H1 (cell line): ENCODE results near the gene HIP1. TPM values are rescaled to one million over a fixed set of nuclear protein-coding genes. Genes with fewer than 3 reads are reported as not detected.

ENCODE experiments used
- CTCF ChIA-PET: fragments of 300-600 bp; sonication (Branson Sonifier 250); formaldehyde crosslinking; loops from one replicate; lab custom pipeline; 2021; ENCODE audit not compliant: partially characterized antibody; lab: Charles Lee
- POLR2A ChIA-PET: fragments of 300-600 bp; sonication (Branson Sonifier 250); formaldehyde crosslinking; loops from one replicate; lab custom pipeline; 2021; ENCODE audit warnings: inconsistent platforms; ENCODE audit not compliant: partially characterized antibody; lab: Charles Lee
- DNase-seq, 2 experiments: peaks; one replicate each; pipeline versions ENCODE4 v3.0.0 to v3.0.0-alpha.2; 2010 to 2022; ENCODE audit warnings: low spot score in 2 of 2, low read depth in 1 of 2, mixed read lengths in 1 of 2
- FAIRE-seq: peaks from 2 replicates; lab custom pipeline; 2011; peaks lifted over from hg19 to GRCh38; lab: Jason Lieb, UNC
- H2AFZ ChIP-seq: 2 replicates; pipeline ENCODE4 v1.8.1; 2012; ENCODE audit warnings: low read length, inconsistent platforms
- H2AK5ac ChIP-seq: 2 replicates; pipeline ENCODE4 v1.6.1; 2013; ENCODE audit warnings: low read depth, low read length
- H2BK120ac ChIP-seq: replicated peaks from 2 replicates; pipeline ENCODE3; 2013; ENCODE audit warnings: low read depth, low read length, inconsistent platforms
- H2BK12ac ChIP-seq: 2 replicates; pipeline ENCODE4 v1.6.1; 2013; ENCODE audit warnings: low read depth, low read length
- H2BK15ac ChIP-seq: 2 replicates; pipeline ENCODE4 v1.6.1; 2013; ENCODE audit warnings: low read length
- H2BK20ac ChIP-seq: 2 replicates; pipeline ENCODE4 v1.6.1; 2013; ENCODE audit warnings: low read length
- H2BK5ac ChIP-seq: 2 replicates; pipeline ENCODE4 v1.6.1; 2013; ENCODE audit warnings: low read depth, low read length
- H3K14ac ChIP-seq: 2 replicates; pipeline ENCODE4 v1.6.1; 2013; ENCODE audit warnings: inconsistent platforms; ENCODE audit not compliant: insufficient read length
- H3K18ac ChIP-seq: 2 replicates; pipeline ENCODE4 v1.6.1; 2013; ENCODE audit warnings: low read length; ENCODE audit errors: extremely low read depth
- H3K23ac ChIP-seq: 2 replicates; pipeline ENCODE4 v1.6.1; 2013; ENCODE audit warnings: inconsistent platforms; ENCODE audit not compliant: insufficient read length
- H3K23me2 ChIP-seq: 2 replicates; pipeline ENCODE4 v1.6.1; 2013; ENCODE audit warnings: low read depth, low read length
- H3K27ac ChIP-seq: 2 replicates; pipeline ENCODE4 v1.6.1; 2011; ENCODE audit warnings: low read depth, low read length, inconsistent platforms
- H3K27me3 ChIP-seq, 4 experiments: replicated peaks in 1 of 4; 1 replicate in 1 of 4; 2 replicates in 3 of 4; pipeline versions ENCODE4 v1.6.1 to v1.8.1; 2011 to 2013; ENCODE audit warnings: low read length in 3 of 4, mild to moderate bottlenecking in 3 of 4, inconsistent platforms in 2 of 4, mixed read lengths in 2 of 4, moderate library complexity in 1 of 4; ENCODE audit not compliant: control insufficient read depth in 3 of 4, insufficient read depth in 3 of 4; ENCODE audit errors: extremely low read depth in 1 of 4
- H3K36me3 ChIP-seq, 4 experiments: 2 replicates each; pipeline versions ENCODE4 v1.6.1 to v1.8.1; 2011 to 2013; ENCODE audit warnings: mild to moderate bottlenecking in 4 of 4, low read length in 3 of 4, moderate library complexity in 2 of 4, control low read depth in 1 of 4, inconsistent platforms in 1 of 4; ENCODE audit not compliant: insufficient read depth in 4 of 4, control insufficient read depth in 2 of 4
- H3K4ac ChIP-seq: replicated peaks from 2 replicates; pipeline ENCODE3; 2013; ENCODE audit warnings: low read length, low read depth, mixed read lengths, inconsistent platforms; ENCODE audit not compliant: insufficient read length
- H3K4me1 ChIP-seq, 4 experiments: replicated peaks in 1 of 4; 1 replicate in 1 of 4; 2 replicates in 3 of 4; pipeline versions ENCODE4 v1.6.1 to v1.8.1; 2011 to 2013; ENCODE audit warnings: low read length in 3 of 4, inconsistent platforms in 2 of 4, mixed read lengths in 1 of 4; ENCODE audit not compliant: insufficient read depth in 4 of 4, control insufficient read depth in 3 of 4
- H3K4me2 ChIP-seq, 2 experiments: 2 replicates each; pipeline versions ENCODE4 v1.6.1 to v1.8.1; 2011 to 2013; ENCODE audit warnings: low read depth in 2 of 2, low read length in 2 of 2, control low read depth in 1 of 2, inconsistent platforms in 1 of 2, mild to moderate bottlenecking in 1 of 2; ENCODE audit not compliant: insufficient read depth in 1 of 2
- H3K4me3 ChIP-seq, 4 experiments: fragments of 200-600, 300-600 bp in 1 of 4; sonication (generic), shearing (Covaris generic), sonication (Bioruptor Twin) in 1 of 4; 2 replicates each; pipeline versions ENCODE4 v1.5.1 to v1.8.1; 2011 to 2016; ENCODE audit warnings: low read length in 4 of 4, low read depth in 3 of 4, control low read depth in 2 of 4, inconsistent platforms in 2 of 4, mild to moderate bottlenecking in 2 of 4, mixed read lengths in 1 of 4, moderate library complexity in 1 of 4; ENCODE audit not compliant: insufficient read depth in 2 of 4; ENCODE audit errors: extremely low read depth in 1 of 4
- H3K56ac ChIP-seq: replicated peaks from 2 replicates; pipeline ENCODE3; 2013; ENCODE audit warnings: low read depth, mild to moderate bottlenecking, mixed read lengths, low read length, inconsistent platforms; ENCODE audit not compliant: insufficient read length
- H3K79me1 ChIP-seq: 2 replicates; pipeline ENCODE4 v1.6.1; 2013; ENCODE audit warnings: low read depth, low read length, control low read depth
- H3K79me2 ChIP-seq, 2 experiments: 2 replicates each; pipeline versions ENCODE4 v1.6.1 to v1.8.1; 2012 to 2013; ENCODE audit warnings: low read length in 2 of 2, mild to moderate bottlenecking in 2 of 2, inconsistent platforms in 1 of 2; ENCODE audit not compliant: insufficient read depth in 2 of 2, control insufficient read depth in 1 of 2
- H3K9ac ChIP-seq, 4 experiments: replicated peaks in 1 of 4; 1 replicate in 1 of 4; 2 replicates in 3 of 4; pipeline versions ENCODE4 v1.6.1 to v1.8.1; 2011 to 2013; ENCODE audit warnings: low read depth in 3 of 4, low read length in 3 of 4, control low read depth in 2 of 4, mild to moderate bottlenecking in 2 of 4, moderate library complexity in 2 of 4, inconsistent platforms in 1 of 4; ENCODE audit errors: extremely low read depth in 1 of 4
- H3K9me3 ChIP-seq, 2 experiments: 2 replicates each; pipeline versions ENCODE4 v1.6.1 to v1.8.1; 2012 to 2013; ENCODE audit warnings: mild to moderate bottlenecking in 2 of 2, moderate library complexity in 2 of 2, control low read depth in 1 of 2, inconsistent platforms in 1 of 2, low read depth in 1 of 2, low read length in 1 of 2, mixed read lengths in 1 of 2; ENCODE audit not compliant: insufficient read depth in 2 of 2
- H4K20me1 ChIP-seq, 2 experiments: replicated peaks in 1 of 2; 2 replicates each; pipeline versions ENCODE3 to v1.8.1; 2011 to 2013; ENCODE audit warnings: inconsistent platforms in 2 of 2, low read length in 2 of 2, mild to moderate bottlenecking in 1 of 2; ENCODE audit not compliant: insufficient read depth in 2 of 2, control insufficient read depth in 1 of 2
- H4K5ac ChIP-seq: 2 replicates; pipeline ENCODE4 v1.6.1; 2013; ENCODE audit warnings: low read length, low read depth, mixed read lengths, inconsistent platforms; ENCODE audit not compliant: insufficient read length
- H4K8ac ChIP-seq: 2 replicates; pipeline ENCODE4 v1.8.0; 2013; ENCODE audit warnings: mild to moderate bottlenecking, moderate library complexity, low read length, inconsistent platforms; ENCODE audit not compliant: insufficient read depth; ENCODE audit errors: extremely low read depth
- H4K91ac ChIP-seq: replicated peaks from 2 replicates; pipeline ENCODE3; 2013; ENCODE audit warnings: low read length, mixed read lengths, inconsistent platforms; ENCODE audit not compliant: insufficient read length
- BCL11A ChIP-seq, 2 experiments: IDR thresholded peaks; one replicate each; pipeline ENCODE4 v1.6.1; 2011; ENCODE audit warnings: low read depth in 2 of 2, low read length in 2 of 2, mild to moderate bottlenecking in 2 of 2
- GABPA ChIP-seq: IDR thresholded peaks from 2 replicates; pipeline ENCODE4 v1.6.1; 2011; ENCODE audit warnings: mild to moderate bottlenecking, low read length, moderate library complexity, borderline replicate concordance; ENCODE audit not compliant: insufficient read depth
- PHF8 ChIP-seq: fragments of 200-600 bp; sonication (generic); conservative IDR thresholded peaks from 2 replicates; pipeline ENCODE4 v1.7.1; 2012; ENCODE audit warnings: low read depth, mild to moderate bottlenecking, inconsistent platforms, low read length, moderate library complexity
- RAD21 ChIP-seq, 2 experiments: IDR thresholded peaks in 1 of 2; conservative IDR thresholded peaks in 1 of 2; 2 replicates each; pipeline ENCODE4 v1.6.1; 2011; ENCODE audit warnings: low read depth in 2 of 2, low read length in 2 of 2, improper control_type of control experiment in 1 of 2, inconsistent platforms in 1 of 2, mild to moderate bottlenecking in 1 of 2, moderate library complexity in 1 of 2
- YY1 ChIP-seq: IDR thresholded peaks from 2 replicates; pipeline ENCODE4 v1.6.1; 2011; ENCODE audit warnings: low read depth, mild to moderate bottlenecking, low read length
- WGBS, 2 experiments: shearing (Covaris generic) in 1 of 2; methylation state at CpG; one replicate each; pipeline versions ENCODE4 v1.1.6 to v1.1.7; 2013 to 2015; ENCODE audit warnings: low lambda C conversion rate in 2 of 2, mixed read lengths in 2 of 2, inconsistent platforms in 1 of 2, low coverage in 1 of 2, missing lambda C conversion rate in 1 of 2; ENCODE audit not compliant: insufficient replicate concordance in 2 of 2, insufficient coverage in 1 of 2, insufficient read length in 1 of 2; ENCODE audit errors: extremely low coverage in 1 of 2, missing lambda C conversion rate in 1 of 2; 5-methylcytosine and 5-hydroxymethylcytosine counted together
- polyA plus RNA-seq, 7 experiments: library from polyadenylated mRNA; depleted of rRNA in 3 of 7; stranded (reverse) in 5 of 7; unstranded in 2 of 7; fragments of >200 nt in 5 of 7; fragments of 200-250 nt in 2 of 7; gene quantifications; 1 replicate in 5 of 7; 2 replicates in 1 of 7; 4 replicates in 1 of 7; pipeline versions ENCODE4 v1.2.1 to v1.2.3, GENCODE V29; 2011 to 2013; ENCODE audit warnings: missing spikeins in 2 of 7, mixed read lengths in 2 of 7
- total RNA-seq: library from RNA; stranded (reverse); fragmentation: NEBNext Ultra II Directional; extraction: Animal tissue kit (Norgen Biotek cat#: 25700); gene quantifications from 2 replicates; pipeline ENCODE4 v1.2.1, GENCODE V29; 2021
- TF ChIP-seq, protein P1 (sequence below): IDR thresholded peaks from 2 replicates; pipeline ENCODE4 v1.6.1; 2011; ENCODE audit warnings: low read depth, mild to moderate bottlenecking, low read length; ENCODE audit not compliant: insufficient read depth
- TF ChIP-seq, protein P2 (sequence below): IDR thresholded peaks from 2 replicates; pipeline ENCODE4 v1.6.1; 2012; ENCODE audit warnings: inconsistent platforms
- TF ChIP-seq, protein P3 (sequence below): IDR thresholded peaks from 2 replicates; pipeline ENCODE4 v1.6.1; 2012; ENCODE audit warnings: inconsistent platforms

HIP1 gene
- total and polyA plus RNA-seq, 2 of the 8 experiments (the other 6 are each of a cell fraction or from before 2014, with no cell fraction given), result 51.8 to 108 TPM

DNA sequence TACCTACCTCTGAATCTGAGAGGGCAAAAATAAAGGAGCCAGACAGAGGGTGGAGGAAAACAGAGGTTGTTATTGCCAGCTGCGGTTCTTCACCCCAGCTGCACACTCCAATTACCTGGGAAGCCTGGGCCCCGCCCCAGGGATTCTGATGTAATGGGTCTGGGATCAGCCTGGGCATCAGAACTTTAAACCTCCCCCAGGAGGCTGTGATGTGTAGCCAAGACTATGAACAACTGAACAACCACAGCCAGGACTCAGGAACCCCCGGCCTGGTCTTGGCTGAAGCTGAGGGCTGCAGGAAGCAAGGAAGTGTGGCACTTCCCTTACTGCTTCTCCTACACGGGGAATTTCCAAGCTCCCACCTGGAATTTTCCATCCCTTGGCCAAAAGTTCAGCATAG, 89.3 kb downstream of the HIP1 start:
- peak in 1 of 2 experiments; percentile 52 for DNase-seq
- H3K56ac ChIP-seq, result no peak overlapping the region
- H4K20me1 ChIP-seq, result peaks cover 0 to 1% of the 10 kb centered on the region in 2 experiments
- H3K14ac ChIP-seq, result no peak overlapping the region
- peak overlapping the region in 1 of 2 experiments; percentile 16; a peak in 1 of 4 replicates for H3K4me2 ChIP-seq
- H2BK20ac ChIP-seq, result no peak overlapping the region
- H2BK120ac ChIP-seq, result no peak overlapping the region
- no peaks in the 10 kb centered on the region for H3K79me2 ChIP-seq
- H3K79me1 ChIP-seq, result no peaks in the 10 kb centered on the region
- H2BK12ac ChIP-seq, result no peak overlapping the region
- ChIA-PET CTCF (interaction anchor here (0.6 to 1.7 kb wide), 12 partner anchors 10 to 371 kb away, joined by 3 to 8 read pairs (median 4); no protein-coding TSS in a partner anchor), POLR2A (interaction anchor here (0.8 to 6.5 kb wide), 5 partner anchors 9 to 266 kb away, joined by 3 to 40 read pairs (median 4); partner anchors contain the start of gene HIP1)
- H2BK15ac ChIP-seq, result no peak overlapping the region
- H2BK5ac ChIP-seq, result 0 out of 2 replicates have a peak overlapping the region, but pooled peaks have one; percentile 49
- H3K27me3 ChIP-seq, result no peaks in the 10 kb centered on the region
- TF ChIP-seq, protein P1, sequence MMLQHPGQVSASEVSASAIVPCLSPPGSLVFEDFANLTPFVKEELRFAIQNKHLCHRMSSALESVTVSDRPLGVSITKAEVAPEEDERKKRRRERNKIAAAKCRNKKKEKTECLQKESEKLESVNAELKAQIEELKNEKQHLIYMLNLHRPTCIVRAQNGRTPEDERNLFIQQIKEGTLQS, result no peak
- TF ChIP-seq, protein P2, sequence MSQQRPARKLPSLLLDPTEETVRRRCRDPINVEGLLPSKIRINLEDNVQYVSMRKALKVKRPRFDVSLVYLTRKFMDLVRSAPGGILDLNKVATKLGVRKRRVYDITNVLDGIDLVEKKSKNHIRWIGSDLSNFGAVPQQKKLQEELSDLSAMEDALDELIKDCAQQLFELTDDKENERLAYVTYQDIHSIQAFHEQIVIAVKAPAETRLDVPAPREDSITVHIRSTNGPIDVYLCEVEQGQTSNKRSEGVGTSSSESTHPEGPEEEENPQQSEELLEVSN, result no peak
- TF ChIP-seq BCL11A (IDR thresholded peaks at IDR 0.05; ENCODE audit: low read depth in 2 of 2, low read length in 2 of 2), result no peak
- TF ChIP-seq RAD21 (IDR thresholded peaks at IDR 0.05 in 1 of 2, conservative IDR thresholded peaks at IDR 0.05 in 1 of 2; ENCODE audit: low read depth in 2 of 2, low read length in 2 of 2), result peak in 1 of 2 experiments; percentile 12; a peak in 1 of 4 replicates
- no peak for TF ChIP-seq PHF8
- TF ChIP-seq, protein P3, sequence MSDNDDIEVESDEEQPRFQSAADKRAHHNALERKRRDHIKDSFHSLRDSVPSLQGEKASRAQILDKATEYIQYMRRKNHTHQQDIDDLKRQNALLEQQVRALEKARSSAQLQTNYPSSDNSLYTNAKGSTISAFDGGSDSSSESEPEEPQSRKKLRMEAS, result no peak
- TF ChIP-seq GABPA, result no peak
- TF ChIP-seq YY1, result no peak
- no peak overlapping the region for H2AK5ac ChIP-seq
- no peak overlapping the region for H4K8ac ChIP-seq
- H3K18ac ChIP-seq, result no peak overlapping the region; the same call in 1 of the 2 replicates
- H4K91ac ChIP-seq, result peak overlapping the region; percentile 0
- peaks cover 0 to 13% (median 4%) of the 10 kb centered on the region in 4 experiments; a peak in 4 of 7 replicates for H3K4me1 ChIP-seq
- no peak overlapping the region for H3K23ac ChIP-seq
- no peaks in the 10 kb centered on the region for H3K36me3 ChIP-seq
- H3K9me3 ChIP-seq, result no peaks in the 10 kb centered on the region
- no peak overlapping the region for H3K27ac ChIP-seq
- 77% methylated on average over 4 of the region's 4 CpGs; no CpG with 5 or more reads in 1 of the 2 experiments for WGBS, 2 experiments
- no peaks in the 10 kb centered on the region for H3K23me2 ChIP-seq
- H3K4ac ChIP-seq, result no peak overlapping the region
- H3K4me3 ChIP-seq, result no peak overlapping the region
- no peak overlapping the region for H3K9ac ChIP-seq
- no peak overlapping the region for H2AFZ ChIP-seq
- no peak for FAIRE-seq
- H4K5ac ChIP-seq, result no peak overlapping the region
